ENCODE measurements around the gene PNMT. TPM values are rescaled to one million over a fixed set of nuclear protein-coding genes. Genes with fewer than 3 reads are reported as not detected.

Gene PNMT
- total RNA-seq, 2 donors from 2014 or later, result 0.47 TPM; not detected in 1

DNA sequence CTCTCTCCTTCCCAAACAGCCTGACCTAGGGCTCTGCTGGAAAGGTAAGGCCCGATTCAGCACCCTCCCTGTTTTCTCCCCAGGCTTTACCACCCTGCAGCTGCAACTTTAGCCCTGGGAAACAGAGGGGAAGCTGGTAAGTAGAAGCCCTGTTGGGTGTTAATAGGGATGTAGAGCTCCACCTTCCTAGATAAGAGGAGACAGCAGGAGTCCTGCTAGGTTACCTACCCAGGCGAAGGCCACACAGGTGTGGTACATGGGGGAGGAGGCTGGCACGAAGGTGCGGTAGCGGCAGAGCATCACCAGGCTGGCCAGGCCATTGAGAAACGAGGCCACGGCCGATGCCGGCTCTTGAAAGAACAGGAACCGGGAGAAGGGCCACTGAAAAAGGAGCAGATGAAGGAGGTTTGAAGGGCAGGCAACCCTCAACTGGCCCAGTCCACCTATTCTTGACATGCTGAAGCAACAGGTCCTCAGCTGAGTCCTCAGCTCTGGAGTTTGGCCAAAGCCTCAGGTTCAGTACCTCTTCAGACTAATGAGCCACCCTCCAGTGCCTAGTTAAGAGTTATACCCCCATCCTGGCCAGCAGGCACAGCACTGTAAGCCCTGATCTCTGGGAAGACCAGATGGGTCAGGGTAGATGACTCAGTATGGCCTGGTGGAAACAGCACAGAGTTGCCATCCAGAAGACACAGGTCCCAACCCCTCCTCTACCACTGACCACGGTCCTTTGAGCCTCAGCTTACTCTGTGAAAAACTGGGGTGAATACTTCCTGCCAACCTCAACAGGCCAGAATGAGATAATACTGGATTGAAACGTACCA is 16.3 kb downstream of the PNMT start:
- Histone ChIP-seq H3K27me3 (no peaks in the 10 kb centered on the region), H3K9me3 (no peaks in the 10 kb centered on the region), H3K4me1 (peaks cover 5% of the 10 kb centered on the region), H3K4me3 (no peak overlapping the region), H3K9ac (ENCODE audit: low read depth in 2 of 2, low read length in 2 of 2) (no peak overlapping the region), H3K27ac (no peak overlapping the region), H3K36me3 (no peaks in the 10 kb centered on the region)
- intact Hi-C loops (cut with DNase I), result no loop called here
- no peak for DNase-seq
- TF ChIP-seq, protein P1, sequence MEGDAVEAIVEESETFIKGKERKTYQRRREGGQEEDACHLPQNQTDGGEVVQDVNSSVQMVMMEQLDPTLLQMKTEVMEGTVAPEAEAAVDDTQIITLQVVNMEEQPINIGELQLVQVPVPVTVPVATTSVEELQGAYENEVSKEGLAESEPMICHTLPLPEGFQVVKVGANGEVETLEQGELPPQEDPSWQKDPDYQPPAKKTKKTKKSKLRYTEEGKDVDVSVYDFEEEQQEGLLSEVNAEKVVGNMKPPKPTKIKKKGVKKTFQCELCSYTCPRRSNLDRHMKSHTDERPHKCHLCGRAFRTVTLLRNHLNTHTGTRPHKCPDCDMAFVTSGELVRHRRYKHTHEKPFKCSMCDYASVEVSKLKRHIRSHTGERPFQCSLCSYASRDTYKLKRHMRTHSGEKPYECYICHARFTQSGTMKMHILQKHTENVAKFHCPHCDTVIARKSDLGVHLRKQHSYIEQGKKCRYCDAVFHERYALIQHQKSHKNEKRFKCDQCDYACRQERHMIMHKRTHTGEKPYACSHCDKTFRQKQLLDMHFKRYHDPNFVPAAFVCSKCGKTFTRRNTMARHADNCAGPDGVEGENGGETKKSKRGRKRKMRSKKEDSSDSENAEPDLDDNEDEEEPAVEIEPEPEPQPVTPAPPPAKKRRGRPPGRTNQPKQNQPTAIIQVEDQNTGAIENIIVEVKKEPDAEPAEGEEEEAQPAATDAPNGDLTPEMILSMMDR (IDR thresholded peaks at IDR 0.05), result no peak

DNA sequence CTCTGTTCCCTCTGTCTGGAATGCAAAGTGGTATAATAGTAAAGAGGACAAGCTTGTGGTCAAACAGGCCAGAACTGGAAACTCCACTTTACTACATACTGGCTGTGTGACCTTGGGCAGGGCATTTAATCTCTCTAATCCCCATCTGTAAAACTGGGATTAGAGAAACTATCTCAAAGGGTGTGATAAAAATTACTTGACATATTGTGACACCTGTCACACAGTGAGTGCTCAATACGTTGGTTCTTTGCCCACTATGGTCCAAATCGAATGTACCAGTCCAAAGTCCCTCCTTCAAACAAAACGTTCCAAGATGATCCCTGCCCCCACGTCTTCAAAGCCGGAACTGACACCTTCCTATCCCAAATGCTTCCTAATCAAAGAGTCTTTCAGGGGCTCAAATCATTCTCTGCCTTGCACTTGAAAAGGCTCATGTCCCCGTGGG is 18.9 kb downstream of the PNMT start:
- peak overlapping the region; percentile 76 for H3K4me3 ChIP-seq
- no peaks in the 10 kb centered on the region for H3K36me3 ChIP-seq
- no peak for DNase-seq
- intact Hi-C loops (cut with DNase I), result no loop called here
- H3K4me1 ChIP-seq, result no peaks in the 10 kb centered on the region
- TF ChIP-seq, protein P1 (IDR thresholded peaks at IDR 0.05), result no peak
- peak overlapping the region in 1 of 2 donors; percentile 84 for H3K9ac ChIP-seq (ENCODE audit: low read depth in 2 of 2, low read length in 2 of 2)
- no peaks in the 10 kb centered on the region for H3K9me3 ChIP-seq
- H3K27me3 ChIP-seq, result no peaks in the 10 kb centered on the region
- peak overlapping the region; percentile 98 for H3K27ac ChIP-seq

DNA sequence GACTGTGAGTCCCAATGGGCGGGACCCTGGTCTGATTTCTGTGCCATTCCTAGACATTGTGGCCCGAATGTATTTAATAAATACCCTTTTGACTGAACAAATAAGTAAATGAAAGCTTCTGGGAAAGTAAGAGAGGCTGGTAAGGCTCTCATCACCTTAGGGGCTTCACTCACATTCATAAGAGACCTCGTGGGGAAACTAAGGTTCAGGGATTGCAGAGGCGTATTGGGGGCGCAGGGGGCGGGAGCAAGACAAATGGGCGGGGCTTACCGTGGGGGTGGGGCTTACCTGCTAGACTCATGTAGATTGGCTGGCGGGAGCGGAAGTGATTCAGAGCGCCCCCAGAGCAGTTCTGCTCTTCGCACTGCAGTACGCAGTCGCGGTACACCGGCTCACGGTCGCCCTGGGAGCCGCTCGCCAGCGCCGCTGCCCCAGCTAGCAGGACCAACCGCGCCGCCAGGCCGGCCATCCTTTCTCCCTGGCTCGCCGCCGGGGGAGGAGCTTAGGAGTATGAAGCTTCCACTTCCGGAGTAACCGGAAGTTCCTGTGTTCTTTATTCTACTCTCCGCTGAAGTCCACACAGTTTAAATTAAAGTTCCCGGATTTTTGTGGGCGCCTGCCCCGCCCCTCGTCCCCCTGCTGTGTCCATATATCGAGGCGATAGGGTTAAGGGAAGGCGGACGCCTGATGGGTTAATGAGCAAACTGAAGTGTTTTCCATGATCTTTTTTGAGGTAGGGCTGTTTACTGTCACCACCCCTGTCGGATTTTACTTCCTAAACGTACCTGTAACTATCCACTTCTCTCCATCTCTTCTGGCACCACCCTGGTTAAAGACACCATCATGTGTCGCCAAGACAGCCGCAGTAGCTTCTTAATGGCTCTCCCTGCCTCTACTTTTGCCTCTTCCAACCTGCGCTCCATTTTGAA is 19.6 kb downstream of the PNMT start, which contains the start of gene PGAP3:
Gene PGAP3 (minus strand): TSS at position 512 of the 929 bp plus-strand sequence. CDS start 43 bp downstream, at position 469.
- no peaks in the 10 kb centered on the region for H3K4me1 ChIP-seq
- DNase-seq, result peak; percentile 92
- peak within 1 kb of the TSS; percentile 98 for H3K27ac ChIP-seq
- H3K27me3 ChIP-seq, result no peaks in the 10 kb centered on the region
- peak within 1 kb of the TSS; percentile 70 to 84 for H3K9ac ChIP-seq (ENCODE audit: low read depth in 2 of 2, low read length in 2 of 2)
- intact Hi-C loops (cut with DNase I), result no loop called here
- H3K4me3 ChIP-seq, result peak within 1 kb of the TSS; percentile 76
- H3K9me3 ChIP-seq, result no peaks in the 10 kb centered on the region
- TF ChIP-seq, protein P1 (IDR thresholded peaks at IDR 0.05), result no peak
- no peaks in the 10 kb centered on the region for H3K36me3 ChIP-seq

DNA sequence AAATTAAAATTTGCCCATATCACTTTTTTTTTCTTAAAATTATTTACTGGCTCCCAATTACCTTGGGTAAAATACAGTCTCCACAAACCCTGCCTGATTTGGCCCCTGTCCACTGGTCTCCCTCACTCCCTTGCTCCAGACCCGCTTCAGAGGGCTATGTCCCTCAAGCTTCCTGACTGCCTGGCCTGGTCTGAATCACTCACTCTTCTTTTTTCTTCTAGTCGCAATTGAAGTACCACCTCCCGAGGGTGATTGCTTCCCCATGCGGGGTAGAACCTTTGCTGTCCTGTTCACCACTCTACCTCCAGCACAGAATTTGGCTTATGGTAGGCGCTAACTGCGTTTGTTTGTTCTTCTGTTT is 20.2 kb downstream of the PNMT start:
- TF ChIP-seq, protein P1 (IDR thresholded peaks at IDR 0.05), result no peak
- Histone ChIP-seq H3K9me3 (no peaks in the 10 kb centered on the region), H3K27ac (peak overlapping the region; percentile 98), H3K4me1 (no peaks in the 10 kb centered on the region), H3K27me3 (no peaks in the 10 kb centered on the region), H3K4me3 (peak overlapping the region; percentile 76), H3K36me3 (no peaks in the 10 kb centered on the region), H3K9ac (ENCODE audit: low read depth in 2 of 2, low read length in 2 of 2) (peak overlapping the region in 1 of 2 donors; percentile 84)
- no peak for DNase-seq
- intact Hi-C loops (cut with DNase I), result no loop called here

DNA sequence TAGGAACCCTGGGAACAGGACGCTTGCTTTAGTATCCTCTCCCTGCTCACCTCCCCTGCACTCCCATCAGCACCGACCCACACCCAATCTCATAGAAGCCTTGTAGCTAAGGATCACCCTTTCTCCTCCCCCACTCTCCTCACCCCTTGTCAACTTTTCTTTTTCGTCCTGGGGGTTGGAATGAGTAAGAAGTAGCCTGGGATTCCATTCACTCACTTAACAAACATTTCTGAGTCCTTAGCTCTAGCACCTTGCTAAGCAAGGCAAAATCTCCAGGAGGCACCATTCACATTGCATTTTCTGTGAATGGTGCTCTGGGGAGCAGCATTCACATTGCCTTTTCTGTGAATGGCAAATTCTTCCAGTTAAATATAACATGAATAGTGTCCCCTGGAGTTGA is 20.7 kb downstream of the PNMT start:
- no peaks in the 10 kb centered on the region for H3K27me3 ChIP-seq
- no peak overlapping the region for H3K27ac ChIP-seq
- peak overlapping the region in 1 of 2 donors; percentile 84 for H3K9ac ChIP-seq (ENCODE audit: low read depth in 2 of 2, low read length in 2 of 2)
- DNase-seq, result no peak
- intact Hi-C loops (cut with DNase I), result no loop called here
- H3K4me3 ChIP-seq, result no peak overlapping the region
- no peaks in the 10 kb centered on the region for H3K36me3 ChIP-seq
- no peaks in the 10 kb centered on the region for H3K9me3 ChIP-seq
- H3K4me1 ChIP-seq, result no peaks in the 10 kb centered on the region
- TF ChIP-seq, protein P1 (IDR thresholded peaks at IDR 0.05), result no peak

Measured in colonic mucosa (tissue), 4 donors.